ENCODE measurements around the gene FOXF1.

DNA sequence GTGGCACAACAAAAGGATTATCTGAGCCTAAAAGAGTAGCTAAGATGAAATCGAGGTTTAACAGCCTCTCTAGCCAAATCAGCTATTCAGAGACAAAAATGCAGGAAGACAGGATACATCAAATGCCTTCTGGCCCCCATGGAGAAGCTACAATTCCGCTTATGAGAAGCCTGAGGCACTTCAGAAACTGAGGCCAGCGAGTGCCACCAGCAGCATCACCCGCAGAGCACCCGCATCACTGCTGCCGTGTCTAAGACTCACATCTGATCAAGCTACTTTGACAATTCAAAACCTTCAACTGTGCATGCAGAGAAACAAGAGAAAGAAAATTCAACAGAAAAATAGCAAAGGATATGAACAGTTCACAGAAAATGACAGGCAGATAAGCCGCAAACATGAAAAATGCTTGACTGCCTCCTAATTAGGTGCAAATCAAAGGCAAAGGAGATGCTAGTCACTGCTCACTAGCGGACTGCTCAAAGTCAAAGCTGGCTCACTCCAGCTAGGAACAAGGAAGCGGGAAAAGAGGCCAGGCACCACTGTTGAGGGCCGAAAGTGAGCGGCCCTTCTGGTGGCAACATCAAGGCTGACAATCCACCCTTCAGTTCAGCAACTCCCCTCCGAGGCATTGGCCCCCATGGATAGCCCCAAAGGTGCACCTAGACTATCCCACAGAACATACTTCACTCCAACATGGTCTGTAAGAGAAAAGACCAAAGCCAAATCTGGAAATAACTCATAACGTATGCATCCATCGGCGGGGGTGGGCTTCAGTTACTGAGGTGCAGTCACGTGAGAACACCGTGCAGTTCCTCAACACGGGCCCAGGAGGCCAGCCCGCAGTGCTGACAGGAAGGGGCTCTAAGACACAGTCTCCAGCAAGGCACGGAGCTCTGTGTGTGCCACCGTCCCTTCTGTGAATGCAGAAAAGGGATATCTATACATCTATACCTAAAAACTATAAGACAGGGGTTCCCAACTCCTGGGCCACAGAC, 32.7 kb downstream of the FOXF1 start:
- TF ChIP-seq, protein P1, sequence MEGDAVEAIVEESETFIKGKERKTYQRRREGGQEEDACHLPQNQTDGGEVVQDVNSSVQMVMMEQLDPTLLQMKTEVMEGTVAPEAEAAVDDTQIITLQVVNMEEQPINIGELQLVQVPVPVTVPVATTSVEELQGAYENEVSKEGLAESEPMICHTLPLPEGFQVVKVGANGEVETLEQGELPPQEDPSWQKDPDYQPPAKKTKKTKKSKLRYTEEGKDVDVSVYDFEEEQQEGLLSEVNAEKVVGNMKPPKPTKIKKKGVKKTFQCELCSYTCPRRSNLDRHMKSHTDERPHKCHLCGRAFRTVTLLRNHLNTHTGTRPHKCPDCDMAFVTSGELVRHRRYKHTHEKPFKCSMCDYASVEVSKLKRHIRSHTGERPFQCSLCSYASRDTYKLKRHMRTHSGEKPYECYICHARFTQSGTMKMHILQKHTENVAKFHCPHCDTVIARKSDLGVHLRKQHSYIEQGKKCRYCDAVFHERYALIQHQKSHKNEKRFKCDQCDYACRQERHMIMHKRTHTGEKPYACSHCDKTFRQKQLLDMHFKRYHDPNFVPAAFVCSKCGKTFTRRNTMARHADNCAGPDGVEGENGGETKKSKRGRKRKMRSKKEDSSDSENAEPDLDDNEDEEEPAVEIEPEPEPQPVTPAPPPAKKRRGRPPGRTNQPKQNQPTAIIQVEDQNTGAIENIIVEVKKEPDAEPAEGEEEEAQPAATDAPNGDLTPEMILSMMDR (optimal IDR thresholded peaks at IDR 0.05 in 1 of 3, IDR thresholded peaks at IDR 0.05 in 1 of 3, conservative IDR thresholded peaks at IDR 0.05 in 1 of 3; ENCODE audit: extremely low read depth in 1 of 3, insufficient read depth in 2 of 3, low read length in 3 of 3): no peak
- no peak for TF ChIP-seq EZH2 (IDR thresholded peaks at IDR 0.05; ENCODE audit: low read length)

Data from keratinocyte (primary cell).